GM23338 (cell line): ENCODE results near the gene RABGAP1L. TPM values are rescaled to one million over a fixed set of nuclear protein-coding genes. Genes with fewer than 3 reads are reported as not detected.

Experiments used
- ATAC-seq: fragments of 200-7000 bp; cut with Tn5 transposase; 3 replicates; pipeline ENCODE4 v1.9.1; 2020
- DNase-seq: peaks from one replicate; pipeline ENCODE4 v3.0.0-alpha.2; 2015; ENCODE audit warnings: low spot score
- H2AFZ ChIP-seq: fragments of 200-600 bp; sonication (generic); 2 replicates; pipeline ENCODE4 v1.8.0; 2016; ENCODE audit warnings: antibody characterized with exemption, mild to moderate bottlenecking, moderate library complexity
- H3F3A ChIP-seq: fragments of 200-600 bp; sonication (generic); replicated peaks from 2 replicates; pipeline ENCODE4 v1.8.0; 2017; ENCODE audit warnings: antibody characterized with exemption, mixed run types, low read depth
- H3K27ac ChIP-seq: fragments of 200-600 bp; sonication (generic); 2 replicates; pipeline ENCODE4 v1.6.1; 2016; ENCODE audit warnings: low read depth
- H3K27me3 ChIP-seq: fragments of 200-600 bp; sonication (generic); 2 replicates; pipeline ENCODE4 v1.8.0; 2016; ENCODE audit warnings: mild to moderate bottlenecking, mixed run types, moderate library complexity; ENCODE audit not compliant: insufficient read depth
- H3K36me3 ChIP-seq: fragments of 200-600 bp; sonication (generic); 2 replicates; pipeline ENCODE4 v1.8.0; 2016; ENCODE audit warnings: mild to moderate bottlenecking; ENCODE audit not compliant: insufficient read depth
- H3K4me1 ChIP-seq: fragments of 200-600 bp; sonication (generic); 2 replicates; pipeline ENCODE4 v1.8.0; 2016; ENCODE audit warnings: mild to moderate bottlenecking, moderate library complexity; ENCODE audit not compliant: insufficient read depth
- H3K4me2 ChIP-seq: fragments of 200-600 bp; sonication (generic); 2 replicates; pipeline ENCODE4 v1.7.1; 2017; ENCODE audit warnings: mixed run types
- H3K4me3 ChIP-seq: fragments of 200-600 bp; sonication (generic); 2 replicates; pipeline ENCODE4 v1.6.1; 2016; ENCODE audit warnings: mixed run types
- H3K79me2 ChIP-seq: fragments of 200-600 bp; sonication (generic); replicated peaks from 2 replicates; pipeline ENCODE4 v1.8.0; 2017; ENCODE audit warnings: mild to moderate bottlenecking; ENCODE audit not compliant: insufficient read depth
- H3K9me2 ChIP-seq: fragments of 200-600 bp; sonication (generic); 2 replicates; pipeline ENCODE4 v1.8.0; 2017; ENCODE audit not compliant: insufficient read depth
- H4K20me1 ChIP-seq: fragments of 200-600 bp; sonication (generic); replicated peaks from 2 replicates; pipeline ENCODE4 v1.8.0; 2017; ENCODE audit warnings: mild to moderate bottlenecking; ENCODE audit not compliant: insufficient read depth
- H3K27ac Mint-ChIP-seq: 2 replicates; pipeline ENCODE4 v1.8.0; 2020; ENCODE audit warnings: inconsistent platforms, mild to moderate bottlenecking, moderate library complexity, mixed read lengths
- H3K27me3 Mint-ChIP-seq: 3 replicates; pipeline ENCODE4 v1.8.0; 2022; ENCODE audit warnings: low read depth, mild to moderate bottlenecking, moderate library complexity, mixed read lengths, inconsistent platforms; ENCODE audit not compliant: insufficient read depth, poor library complexity
- H3K36me3 Mint-ChIP-seq: 3 replicates; pipeline ENCODE4 v1.8.0; 2021; ENCODE audit warnings: low read depth, mild to moderate bottlenecking, inconsistent platforms, moderate library complexity, mixed read lengths
- H3K4me1 Mint-ChIP-seq: 3 replicates; pipeline ENCODE4 v1.8.0; 2020; ENCODE audit warnings: mild to moderate bottlenecking, inconsistent platforms, mixed read lengths
- H3K4me3 Mint-ChIP-seq: 3 replicates; pipeline ENCODE4 v1.8.0; 2021; ENCODE audit warnings: moderate library complexity, mild to moderate bottlenecking, inconsistent platforms, mixed read lengths
- H3K9me3 Mint-ChIP-seq: 3 replicates; pipeline ENCODE4 v1.8.0; 2020; ENCODE audit warnings: moderate library complexity, mild to moderate bottlenecking, inconsistent platforms, mixed read lengths
- CREB1 ChIP-seq: fragments of 250-450 bp; sonication (Bioruptor Pico); IDR thresholded peaks from 2 replicates; pipeline ENCODE4 v1.5.0; 2020; ENCODE audit warnings: low read depth, mild to moderate bottlenecking, moderate library complexity
- CTCF ChIP-seq, 2 experiments: fragments of 200-600 bp in 1 of 2; sonication (generic) in 1 of 2; conservative IDR thresholded peaks; 2 replicates each; pipeline versions ENCODE4 v1.5.1 to v1.6.1; 2016 to 2017; ENCODE audit warnings: antibody characterized with exemption in 2 of 2, low read depth in 2 of 2, mild to moderate bottlenecking in 2 of 2, moderate library complexity in 1 of 2
- ETS1 ChIP-seq: IDR thresholded peaks from 2 replicates; pipeline ENCODE4 v1.6.1; 2016; ENCODE audit warnings: antibody characterized with exemption
- EZH2 ChIP-seq: fragments of 200-600 bp; sonication (generic); IDR thresholded peaks from one replicate; pipeline ENCODE4 v1.8.0; 2017; ENCODE audit warnings: antibody characterized with exemption, mild to moderate bottlenecking, low read depth; ENCODE audit not compliant: unreplicated experiment
- EZH2phosphoT487 ChIP-seq: fragments of 200-600 bp; sonication (generic); IDR thresholded peaks from one replicate; pipeline ENCODE4 v1.8.1; 2018; ENCODE audit warnings: antibody characterized with exemption; ENCODE audit not compliant: unreplicated experiment
- JUNB ChIP-seq: IDR thresholded peaks from one replicate; pipeline ENCODE4 v1.6.1; 2016; ENCODE audit warnings: antibody characterized with exemption; ENCODE audit not compliant: unreplicated experiment
- NANOG ChIP-seq: IDR thresholded peaks from 2 replicates; pipeline ENCODE4 v1.6.1; 2016; ENCODE audit warnings: antibody characterized with exemption, borderline replicate concordance
- POLR2AphosphoS5 ChIP-seq: IDR thresholded peaks from 2 replicates; pipeline ENCODE4 v1.6.1; 2016; ENCODE audit warnings: antibody characterized with exemption, low read depth
- REST ChIP-seq: IDR thresholded peaks from one replicate; pipeline ENCODE4 v1.6.1; 2018; ENCODE audit warnings: antibody characterized with exemption; ENCODE audit not compliant: unreplicated experiment
- STAT1 ChIP-seq: IDR thresholded peaks from one replicate; pipeline ENCODE4 v1.6.1; 2016; ENCODE audit warnings: antibody characterized with exemption; ENCODE audit not compliant: unreplicated experiment
- ZNF114 ChIP-seq: fragments of 250-450 bp; sonication (Bioruptor Pico); IDR thresholded peaks from 2 replicates; pipeline ENCODE4 v1.5.0; 2020; ENCODE audit warnings: mild to moderate bottlenecking, moderate library complexity
- ZNF331 ChIP-seq: fragments of 250-450 bp; sonication (Bioruptor Pico); IDR thresholded peaks from 2 replicates; pipeline ENCODE4 v1.5.0; 2020; ENCODE audit warnings: low read depth, mild to moderate bottlenecking, moderate library complexity
- ZNF462 ChIP-seq: fragments of 250-450 bp; sonication (Bioruptor Pico); IDR thresholded peaks from 2 replicates; pipeline ENCODE4 v1.5.0; 2020; ENCODE audit warnings: mild to moderate bottlenecking, moderate library complexity
- polyA plus RNA-seq: library from polyadenylated mRNA; unstranded; fragments of >200 nt; fragmentation: Nextera tagmentation; extraction: Ambion mirVana; gene quantifications from 2 replicates; pipeline ENCODE4 v1.2.1, GENCODE V29; 2016
- total RNA-seq: library from RNA; depleted of rRNA; stranded (reverse); fragments of >200 nt; shearing (Covaris generic); gene quantifications from 2 replicates; pipeline ENCODE4 v1.2.3, GENCODE V29; 2014

RABGAP1L gene
- total and polyA plus RNA-seq, 2 experiments from 2014 or later = 83.2 to 136 TPM

- no peaks in the 10 kb centered on the region for H4K20me1 ChIP-seq
- H3F3A ChIP-seq = no peaks in the 10 kb centered on the region
- H3K27me3 ChIP-seq = no peaks in the 10 kb centered on the region
- DNase-seq (no peak), ATAC-seq (no peak)
- no peak overlapping the region for H3K4me2 ChIP-seq
- TF ChIP-seq ETS1 (no peak), NANOG (no peak), CREB1 (no peak), ZNF462 (CRISPR knock-in tag) (no peak), JUNB (no peak), REST (no peak), EZH2 (no peak), STAT1 (no peak), ZNF114 (CRISPR knock-in tag) (no peak), ZNF331 (CRISPR knock-in tag) (no peak), POLR2AphosphoS5 (no peak), CTCF (conservative IDR thresholded peaks at IDR 0.05; ENCODE audit: low read depth in 2 of 2) (no peak), EZH2phosphoT487 (no peak)
- Mint-ChIP-seq H3K27ac (no peak overlapping the region; the same call in 1 of the 2 replicates), H3K4me3 (no peak overlapping the region), H3K4me1 (no peaks in the 10 kb centered on the region), H3K27me3 (no peaks in the 10 kb centered on the region), H3K9me3 (no peaks in the 10 kb centered on the region; the same call in 2 of the 3 replicates), H3K36me3 (0 out of 3 replicates have a peak, but pooled peaks cover 5% of the 10 kb centered on the region)
- H3K9me2 ChIP-seq = no peaks in the 10 kb centered on the region
- no peak overlapping the region for H3K4me3 ChIP-seq
- no peak overlapping the region for H3K27ac ChIP-seq
- no peaks in the 10 kb centered on the region for H3K36me3 ChIP-seq
- no peaks in the 10 kb centered on the region for H3K79me2 ChIP-seq
- no peak overlapping the region for H2AFZ ChIP-seq
- no peaks in the 10 kb centered on the region for H3K4me1 ChIP-seq
Observed at GRCh38 chr1:174289644-174290310, 130.5 kb downstream of the RABGAP1L start.
